Measurements from ENCODE around the gene LAX1.
"Not testable (repeated sequence)": the region's sequence is repeated elsewhere in the genome, so short reads cannot be mapped to it uniquely, and the experiment has no call there.

LAX1 gene

DNA sequence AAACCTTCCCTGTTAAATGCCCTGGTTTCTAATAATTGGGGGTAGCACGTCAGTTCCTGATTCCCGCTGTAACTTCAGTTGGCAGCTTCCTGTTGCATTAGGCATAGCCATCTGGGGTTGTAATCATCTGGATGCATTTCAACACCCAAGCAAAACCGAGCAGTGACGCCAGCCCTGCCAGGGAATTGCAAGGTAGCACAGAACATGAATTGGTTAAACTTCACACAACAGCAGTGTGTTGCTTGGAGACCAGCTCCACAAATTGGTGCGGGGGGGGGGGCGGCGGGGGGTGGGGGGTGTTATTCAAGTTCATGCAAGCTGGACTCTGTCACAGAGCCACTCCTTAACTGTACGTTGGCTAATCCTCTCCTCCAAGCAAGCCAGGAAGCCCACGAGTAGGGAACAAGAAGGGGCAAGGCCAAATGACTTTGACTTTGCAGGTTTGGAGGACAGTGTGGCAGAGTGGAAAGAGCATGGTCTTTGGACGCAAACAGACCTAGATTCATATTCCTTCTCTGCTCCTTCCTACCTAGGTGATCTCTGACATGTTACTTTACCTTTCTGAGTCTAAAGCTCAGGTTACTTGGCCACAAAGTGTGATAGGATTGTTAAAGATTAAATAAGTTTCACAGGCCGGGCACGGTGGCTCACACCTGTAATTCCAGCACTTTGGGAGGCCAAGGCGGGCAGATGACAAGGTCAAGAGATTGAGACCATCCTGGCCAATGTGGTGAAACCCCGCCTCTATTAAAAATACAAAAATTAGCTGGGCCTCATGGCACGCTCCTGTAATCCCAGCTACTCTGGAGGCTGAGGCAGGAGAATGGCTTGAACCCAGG lies 4.7 kb downstream of the LAX1 start:
- peak; percentile 29 for DNase-seq

DNA sequence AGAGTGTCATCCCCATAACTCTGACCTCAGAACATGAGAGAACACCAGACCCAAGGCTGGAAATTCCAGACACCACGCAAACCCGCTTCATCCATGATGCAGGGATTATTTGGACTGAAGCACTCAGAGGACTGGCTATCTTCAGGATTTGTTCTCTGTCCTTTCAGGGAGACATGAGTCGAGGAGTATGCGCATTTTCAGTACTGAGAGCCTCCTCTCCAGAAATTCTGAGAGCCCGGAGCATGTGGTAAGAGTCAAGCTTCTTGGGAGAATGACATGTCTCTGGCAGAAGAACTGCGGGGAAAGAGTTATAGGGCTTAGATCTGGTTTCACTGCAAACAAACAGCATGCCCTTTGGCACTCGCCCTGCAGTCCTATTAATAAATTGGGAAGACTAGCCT lies 6.9 kb downstream of the LAX1 start:
- no peak for DNase-seq

DNA sequence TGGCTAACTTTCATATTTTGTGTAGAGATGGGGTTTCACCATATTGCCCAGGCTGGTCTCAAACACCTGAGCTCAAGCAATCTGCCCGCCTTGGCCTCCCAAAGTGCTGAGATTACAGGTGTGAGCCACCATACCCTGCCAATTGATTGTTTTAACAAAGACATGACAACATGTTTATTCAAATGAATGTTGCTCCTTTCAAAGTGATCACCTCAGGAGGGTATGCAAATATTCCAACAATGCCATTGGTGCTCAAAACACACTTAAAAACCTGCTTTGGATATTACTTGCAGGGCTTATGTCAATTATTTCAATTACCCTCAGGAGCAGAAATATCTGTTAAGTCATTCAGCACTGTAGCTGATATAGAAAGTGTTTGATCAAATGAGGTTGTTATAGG lies 7.9 kb downstream of the LAX1 start:
- no peak for DNase-seq

DNA sequence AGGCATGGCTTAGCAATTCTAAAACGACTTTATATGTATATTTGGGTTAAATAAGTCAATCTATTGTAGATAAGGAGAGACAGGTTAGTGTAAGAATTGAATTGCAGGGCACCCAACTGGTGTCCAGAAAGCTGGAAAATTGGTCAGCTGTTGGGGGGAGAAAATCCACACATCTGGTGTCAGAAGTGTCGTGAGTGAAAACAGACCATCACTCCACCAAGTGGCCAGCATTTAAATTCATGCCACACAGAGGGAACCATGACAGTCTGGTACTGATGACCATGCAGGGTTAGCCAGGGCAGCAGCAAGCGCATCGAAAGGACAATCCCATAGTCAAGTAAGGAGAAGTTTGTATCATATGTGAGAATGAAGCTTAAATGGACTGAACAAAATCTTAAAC lies 11.7 kb downstream of the LAX1 start:
- DNase-seq: no peak

DNA sequence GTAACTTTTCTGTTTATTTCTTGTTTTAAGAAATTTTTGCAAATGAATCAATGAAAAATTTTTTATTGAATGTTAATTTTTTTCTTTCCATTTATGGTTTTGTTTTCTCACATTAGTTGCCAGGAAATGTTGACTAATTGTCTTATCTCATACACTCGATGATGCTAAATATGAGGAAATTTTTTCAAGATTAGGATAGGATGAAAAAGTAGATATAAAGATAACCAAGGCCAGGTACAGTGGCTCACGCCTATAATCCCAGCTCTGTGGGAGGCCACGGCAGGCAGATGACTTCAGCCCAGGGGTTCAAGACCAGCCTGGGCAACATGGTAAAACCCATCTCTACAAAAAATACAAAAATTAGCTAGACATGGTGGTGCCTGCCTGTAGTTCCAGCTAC lies 12.6 kb downstream of the LAX1 start:
- no peak for DNase-seq

DNA sequence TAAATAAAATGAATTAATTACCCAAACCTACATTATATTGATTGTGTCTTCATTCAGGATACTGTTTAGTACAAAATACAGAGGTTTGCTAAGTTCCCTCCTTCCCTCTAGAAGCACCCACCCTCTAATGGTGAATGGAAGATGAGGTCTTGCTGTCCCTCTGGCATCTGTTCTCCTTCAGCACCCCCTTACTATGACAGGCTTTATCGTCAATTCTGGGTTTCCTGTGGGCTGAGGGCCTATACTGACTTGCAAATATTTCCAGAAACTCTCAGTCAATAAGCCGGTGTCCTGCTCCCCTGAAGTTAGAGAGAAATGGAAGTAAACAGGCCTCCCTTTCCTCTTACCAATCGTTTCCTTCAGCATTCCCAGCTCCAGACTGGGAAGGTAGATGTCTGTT lies 13.2 kb downstream of the LAX1 start:
- DNase-seq: no peak

DNA sequence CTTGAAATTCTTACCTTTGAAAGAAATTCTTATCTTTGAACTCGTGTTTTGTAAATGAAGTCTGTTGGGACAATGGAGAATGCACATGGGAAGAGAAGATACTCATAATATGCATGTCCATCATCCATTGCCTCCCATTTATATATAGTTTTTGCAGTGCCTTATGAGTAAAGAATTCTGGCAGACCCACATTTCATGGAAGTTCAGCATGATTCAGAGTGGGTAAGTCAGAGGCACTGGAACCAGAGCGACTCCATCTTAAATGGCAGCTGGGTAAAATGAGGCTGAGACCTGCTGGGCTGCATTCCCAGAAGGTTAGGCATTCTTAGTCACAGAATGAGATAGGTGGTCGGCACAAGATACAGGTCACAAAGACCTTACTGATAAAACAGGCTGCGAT lies 13.8 kb downstream of the LAX1 start:
- no peak for DNase-seq

DNA sequence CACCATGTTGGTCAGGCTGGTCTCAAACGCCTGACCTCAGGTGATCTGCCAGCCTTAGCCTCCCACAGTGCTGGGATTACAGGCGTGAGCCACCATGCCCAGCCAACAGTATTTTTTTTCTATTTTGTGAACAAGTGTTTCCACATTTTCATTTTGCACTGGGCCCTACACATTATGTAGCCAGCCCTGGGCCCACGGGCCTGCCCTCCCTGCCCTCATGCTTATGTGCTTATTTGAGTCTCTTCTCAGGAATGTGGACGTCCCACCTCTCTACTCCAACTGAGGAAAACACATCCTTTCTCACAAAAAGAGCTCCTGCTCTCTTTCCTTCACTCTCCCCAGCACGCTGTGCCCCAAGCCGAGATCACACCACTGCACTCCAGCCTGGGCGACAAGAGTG lies 17.0 kb downstream of the LAX1 start:
- DNase-seq: no peak

DNA sequence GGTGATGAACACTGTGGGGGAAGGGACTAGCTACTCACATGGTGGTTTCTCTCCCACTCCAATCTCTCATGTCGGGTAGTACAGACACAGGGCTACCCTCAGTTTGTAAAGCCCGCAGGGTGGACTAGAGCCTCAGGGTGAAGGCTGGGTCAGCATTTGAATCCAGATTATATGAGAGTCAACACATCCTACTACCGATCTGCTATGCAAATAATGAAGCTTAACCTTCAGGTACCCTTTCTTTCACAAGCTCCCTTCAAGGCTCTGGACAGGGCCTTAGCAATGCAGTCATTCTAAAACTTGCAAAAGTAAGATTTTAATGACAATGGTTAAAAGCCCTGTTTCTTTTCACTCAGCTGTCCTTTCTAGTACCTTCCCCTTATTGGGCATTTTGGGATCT lies 25.0 kb downstream of the LAX1 start:
- no peak for DNase-seq

DNA sequence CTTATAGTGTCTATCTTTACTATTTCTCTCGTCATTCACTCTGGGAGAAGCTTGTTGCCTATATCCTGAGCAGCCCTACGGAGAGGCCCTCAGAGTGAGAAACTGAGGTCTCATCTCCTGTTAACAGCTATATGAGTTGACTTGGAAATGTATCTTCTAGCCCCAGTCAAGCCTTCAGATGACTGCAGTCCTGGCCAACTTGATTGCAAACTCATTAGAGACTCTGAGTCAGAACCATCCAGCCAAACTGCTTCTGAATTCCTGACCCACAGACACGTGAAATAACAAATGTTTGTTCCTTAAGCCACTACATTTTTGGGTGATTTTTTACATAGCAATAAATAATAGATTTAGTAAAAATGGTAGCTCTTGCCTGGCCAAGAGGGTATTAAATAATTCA lies 26.5 kb downstream of the LAX1 start:
- no peak for DNase-seq

DNA sequence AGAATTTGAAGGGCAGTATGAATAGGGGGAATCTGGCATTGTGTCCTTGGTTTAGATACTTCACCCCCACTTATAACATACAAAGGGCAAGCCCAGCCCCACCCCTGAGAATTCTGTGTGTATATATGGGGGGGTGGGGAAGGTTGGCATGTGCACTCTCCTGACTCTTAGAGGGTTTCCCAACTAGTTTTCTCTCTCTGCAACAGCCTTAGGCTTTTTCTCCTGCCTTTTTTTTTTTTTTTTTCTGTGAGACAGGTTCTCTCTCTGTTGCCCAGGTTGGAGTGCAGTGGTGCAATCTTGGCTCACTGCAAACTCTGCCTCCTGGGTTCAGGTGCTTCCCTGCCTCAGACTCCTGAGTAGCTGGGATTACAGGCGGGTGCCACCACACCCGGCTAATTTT lies 27.5 kb downstream of the LAX1 start:
- no peak for DNase-seq

DNA sequence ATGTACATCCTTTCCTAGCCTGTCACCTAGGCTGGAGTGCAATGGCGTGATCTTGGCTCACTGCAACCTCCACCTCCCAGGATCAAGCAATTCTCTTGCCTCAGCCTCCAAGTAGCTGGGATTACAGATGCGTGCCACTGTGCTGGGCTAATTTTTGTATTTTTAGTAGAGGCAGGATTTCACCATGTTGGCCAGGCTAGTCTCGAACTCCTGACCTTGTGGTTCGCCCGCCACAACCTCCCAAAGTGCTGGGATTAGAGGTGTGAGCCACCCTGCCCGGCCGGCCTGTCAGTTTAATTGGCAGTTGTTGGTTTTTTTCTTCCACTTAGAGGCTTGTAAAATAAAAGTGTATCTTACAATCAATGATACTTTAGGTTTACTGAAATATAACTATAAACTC lies 28.6 kb downstream of the LAX1 start:
- DNase-seq: not testable (repeated sequence)

DNA sequence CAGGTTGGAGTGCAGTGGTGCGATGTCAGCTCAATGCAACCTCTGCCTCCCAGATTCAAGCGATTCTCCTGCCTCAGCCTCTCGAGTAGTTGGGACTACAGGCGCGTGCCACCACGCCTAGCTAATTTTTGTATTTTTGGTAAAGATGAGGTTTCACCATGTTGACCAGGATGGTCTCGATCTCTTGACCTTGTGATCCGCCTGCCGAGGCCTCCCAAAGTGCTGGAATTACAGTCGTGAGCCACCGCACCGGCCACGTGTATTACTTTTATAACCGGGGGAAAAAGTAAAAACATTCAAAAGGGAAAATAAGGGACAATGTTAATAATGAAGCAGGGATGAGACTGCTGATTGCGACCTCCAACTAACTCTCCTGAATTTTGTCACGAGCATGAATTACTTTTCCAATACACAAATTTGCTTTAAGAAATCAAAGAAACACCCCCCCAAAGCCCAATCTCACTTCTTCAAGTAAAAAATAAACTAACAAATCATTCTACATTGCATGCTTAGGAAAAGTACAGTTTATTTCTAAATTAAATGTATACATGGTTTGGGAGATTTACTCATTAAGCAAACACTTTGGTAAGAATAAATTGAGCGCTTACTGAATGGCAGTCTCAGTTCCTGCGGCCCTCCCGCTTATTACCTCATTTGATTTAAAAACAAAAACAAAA lies 29.9 kb downstream of the LAX1 start:
- DNase-seq: no peak

DNA sequence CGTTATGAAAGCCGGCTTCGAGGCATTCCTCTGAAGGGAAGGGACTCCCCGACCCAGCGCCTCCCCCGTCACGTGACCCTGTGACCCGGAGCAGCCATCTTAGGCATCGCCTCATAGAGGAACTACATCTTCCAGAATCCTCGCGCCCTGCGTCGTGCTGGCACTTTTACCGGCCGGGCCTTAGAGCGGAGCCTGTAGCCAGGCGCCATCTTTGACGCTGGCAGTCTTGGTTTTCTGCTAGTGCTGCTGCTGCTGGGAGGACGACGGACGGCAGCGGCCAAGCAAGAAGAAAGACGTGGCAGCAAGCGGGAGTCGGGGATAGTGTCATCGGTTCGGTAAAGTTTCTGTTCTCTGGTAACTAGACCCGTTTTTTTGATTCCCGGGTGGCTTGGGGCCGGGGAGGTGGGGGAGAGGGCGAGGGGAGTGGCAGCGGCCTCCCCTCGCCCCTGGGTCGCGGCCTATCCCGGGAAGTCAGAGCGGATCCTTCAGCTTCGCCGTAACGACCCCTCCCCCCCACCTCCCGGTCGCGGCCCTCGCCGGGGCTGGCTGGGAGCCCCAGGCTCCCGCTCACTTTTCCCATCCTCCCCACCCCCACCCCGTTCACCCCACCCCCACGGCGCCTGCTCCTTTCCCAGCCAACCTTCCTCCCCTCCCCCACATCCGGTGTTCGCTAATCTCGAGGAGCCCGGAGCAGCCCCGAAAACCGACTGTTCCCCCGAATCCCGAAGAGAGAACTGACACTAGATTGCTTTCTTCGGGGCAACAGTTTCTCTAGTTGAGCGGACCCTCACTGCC lies 30.7 kb downstream of the LAX1 start, which contains the start of the genes ZBED6 and ZC3H11A:
Gene ZBED6, plus strand, starts transcription at position 183 of the 795 bp plus-strand sequence. CDS start 1,900 bp downstream, outside the sequence.
Gene ZC3H11A, plus strand, starts transcription at position 183 of the 795 bp plus-strand sequence. CDS start 21,448 bp downstream, outside the sequence.
- peak; percentile 95 for DNase-seq

DNA sequence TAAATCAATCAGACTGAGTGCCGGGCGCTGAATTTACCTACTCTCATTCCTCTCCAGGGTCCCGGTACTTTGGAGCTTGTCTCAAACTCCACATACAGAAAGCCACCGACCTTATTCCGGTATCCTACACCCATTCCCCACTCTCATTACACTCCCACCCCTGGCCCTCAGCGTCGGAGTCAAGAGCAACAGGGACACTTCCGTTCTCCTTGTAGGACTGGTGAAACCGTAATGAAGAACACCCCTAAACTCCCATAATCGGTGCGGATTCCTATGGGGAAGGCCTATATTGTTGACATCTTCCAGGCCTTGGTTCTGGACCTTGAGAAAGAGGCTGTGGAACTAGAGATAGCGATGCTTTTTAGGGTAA lies 31.2 kb downstream of the LAX1 start:
- no peak for DNase-seq

DNA sequence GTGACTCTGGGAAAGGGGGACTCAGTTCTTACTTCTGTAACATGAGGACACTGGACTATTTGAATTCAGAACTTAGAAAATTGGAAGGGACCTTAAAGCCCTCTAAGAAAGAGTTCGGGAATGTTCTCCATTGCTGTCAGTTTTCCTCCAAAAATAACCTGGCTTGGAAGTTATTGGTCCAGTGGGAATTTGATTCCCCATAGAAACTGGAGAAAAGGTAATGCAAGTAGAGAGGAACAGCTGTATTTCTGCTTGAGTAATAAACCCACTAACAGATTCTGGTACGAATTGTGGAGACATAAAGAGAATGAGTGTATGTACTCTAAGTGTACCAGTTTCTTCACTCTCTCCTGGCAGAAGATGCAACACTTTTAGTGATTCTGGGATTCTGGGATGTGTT lies 32.2 kb downstream of the LAX1 start:
- no peak for DNase-seq

DNA sequence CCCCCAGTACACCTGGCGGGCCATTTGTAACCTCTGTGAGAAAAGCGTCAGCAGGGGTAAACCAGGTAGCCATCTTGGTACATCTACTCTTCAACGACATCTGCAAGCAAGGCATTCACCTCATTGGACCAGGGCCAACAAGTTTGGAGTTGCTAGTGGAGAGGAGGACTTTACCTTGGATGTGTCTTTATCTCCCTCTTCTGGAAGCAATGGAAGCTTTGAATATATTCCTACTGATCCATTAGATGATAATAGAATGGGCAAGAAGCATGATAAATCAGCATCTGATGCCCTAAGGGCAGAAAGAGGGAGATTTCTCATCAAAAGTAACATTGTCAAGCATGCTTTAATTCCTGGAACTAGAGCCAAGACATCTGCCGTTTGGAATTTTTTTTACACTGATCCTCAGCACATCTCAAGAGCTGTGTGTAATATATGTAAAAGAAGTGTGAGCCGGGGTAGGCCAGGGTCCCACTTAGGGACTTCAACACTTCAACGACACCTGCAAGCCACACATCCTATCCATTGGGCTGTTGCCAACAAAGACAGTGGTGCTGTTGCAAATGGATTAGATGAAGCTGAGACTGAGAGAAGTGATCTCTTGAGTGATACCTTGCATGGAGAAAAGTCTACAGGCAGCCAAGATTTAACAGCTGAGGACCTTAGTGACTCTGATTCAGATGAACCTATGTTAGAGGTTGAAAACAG lies 33.1 kb downstream of the LAX1 start:
- peak; percentile 69 for DNase-seq

DNA sequence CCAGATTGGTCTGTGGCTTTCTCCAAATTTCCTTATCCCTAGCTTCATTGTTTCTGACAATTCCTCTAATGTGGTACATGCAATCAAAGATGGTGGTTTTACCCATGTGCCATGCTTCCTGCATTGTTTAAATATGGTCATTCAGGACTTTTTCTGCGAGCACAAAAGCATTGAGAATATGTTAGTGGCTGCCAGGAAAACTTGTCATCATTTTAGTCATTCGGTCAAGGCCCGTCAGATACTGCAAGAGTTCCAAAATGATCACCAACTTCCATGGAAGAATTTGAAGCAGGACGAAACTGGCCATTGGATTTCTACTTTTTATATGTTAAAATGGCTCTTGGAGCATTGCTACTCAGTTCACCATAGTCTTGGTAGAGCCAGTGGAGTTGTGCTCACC lies 34.2 kb downstream of the LAX1 start:
- DNase-seq: no peak

DNA sequence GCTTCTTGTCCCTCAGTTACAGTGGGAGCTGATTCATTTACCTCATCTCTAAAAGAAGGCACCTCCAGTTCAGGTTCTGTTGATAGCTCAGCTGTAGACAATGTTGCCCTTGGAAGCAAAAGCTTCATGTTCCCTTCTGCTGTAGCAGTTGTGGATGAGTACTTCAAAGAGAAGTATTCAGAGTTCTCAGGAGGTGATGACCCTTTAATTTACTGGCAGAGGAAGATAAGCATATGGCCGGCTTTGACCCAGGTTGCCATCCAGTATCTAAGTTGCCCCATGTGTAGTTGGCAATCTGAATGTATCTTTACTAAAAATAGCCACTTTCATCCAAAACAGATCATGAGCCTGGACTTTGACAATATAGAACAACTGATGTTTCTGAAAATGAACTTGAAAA lies 35.0 kb downstream of the LAX1 start:
- no peak for DNase-seq

DNA sequence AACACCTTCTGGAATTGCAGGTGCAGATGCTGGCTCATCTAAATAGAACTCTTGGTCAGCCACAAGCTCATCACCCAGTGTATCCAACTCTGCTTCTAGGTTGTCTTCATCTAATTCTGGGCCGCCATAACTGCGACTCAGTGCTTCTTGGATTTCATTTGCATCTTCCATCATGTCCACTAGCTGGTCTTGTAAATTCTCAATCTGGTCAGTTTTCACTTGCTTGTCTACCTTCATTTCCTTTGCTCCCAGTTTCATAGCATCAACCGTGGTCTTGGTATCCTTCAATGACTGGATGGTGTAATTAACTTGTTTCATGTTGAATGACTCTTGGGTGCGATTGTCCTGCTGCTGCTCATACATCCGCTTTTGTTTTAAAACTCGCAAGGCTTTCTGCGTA lies 40.7 kb downstream of the LAX1 start:
- no peak for DNase-seq

DNA sequence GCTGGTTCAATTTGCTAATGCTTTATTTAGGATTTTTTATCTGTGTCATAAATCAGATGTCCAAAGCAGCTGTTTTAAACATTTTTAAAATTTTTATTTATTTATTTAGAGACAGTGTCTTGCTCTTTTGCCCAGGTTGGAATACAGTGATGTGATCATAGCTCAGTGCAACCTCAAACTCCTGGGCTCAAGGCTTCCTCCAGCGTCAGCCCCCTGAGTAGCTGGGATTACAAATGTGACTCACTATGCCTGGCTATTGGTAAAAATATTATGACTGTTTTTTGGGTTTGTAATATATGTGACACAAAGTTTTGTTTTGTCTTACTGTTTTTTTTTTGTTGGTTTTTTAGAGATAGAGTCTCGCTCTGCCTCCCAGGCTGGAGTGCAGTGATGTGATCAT lies 42.2 kb downstream of the LAX1 start:
- DNase-seq: no peak

DNA sequence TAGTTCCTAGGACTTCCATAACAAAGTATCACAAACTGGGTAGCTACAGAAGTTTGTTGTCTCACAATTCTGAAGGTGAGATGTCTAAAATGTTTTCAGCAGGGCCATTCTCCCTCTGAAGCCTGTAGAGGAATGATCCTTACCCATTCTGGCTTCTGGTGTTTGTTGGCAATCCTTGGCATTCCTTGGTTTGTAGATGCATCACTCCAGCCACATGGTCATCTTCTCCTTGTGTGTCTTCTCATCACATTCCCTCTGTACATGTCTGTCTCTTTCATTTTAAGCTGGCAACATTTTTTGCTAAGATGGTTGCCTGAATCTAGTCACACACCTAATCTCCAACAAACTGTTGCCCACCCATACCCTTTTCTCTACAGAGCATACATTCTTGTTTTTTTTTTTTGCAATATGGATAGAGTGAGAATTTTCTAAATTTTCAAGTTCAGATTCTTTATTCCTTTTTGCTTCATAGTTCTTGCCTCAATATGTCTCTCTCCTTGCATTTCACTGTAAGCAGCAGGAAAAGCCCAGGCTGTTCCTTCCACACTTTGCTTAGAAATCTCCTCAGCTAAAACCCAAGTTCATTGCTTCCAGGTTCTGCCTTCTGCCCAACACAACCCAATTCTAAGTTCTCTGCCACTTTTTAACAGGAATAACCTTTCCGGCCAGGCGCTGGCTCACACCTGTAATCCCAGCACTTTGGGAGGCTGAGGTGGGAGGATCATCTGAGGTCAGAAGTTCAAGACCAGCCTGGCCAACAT lies 48.8 kb downstream of the LAX1 start:
- DNase-seq: no peak

All from DMS79 treated with DMSO at 0.1 percent for 48 hours (cell line).